GM21526 (cell line): ENCODE results near the gene SORCS1.

Experiments used
- ATAC-seq: cut with Tn5 transposase; IDR thresholded peaks from one replicate; pipeline ENCODE4 v1.9.1; 2021; ENCODE audit warnings: moderate library complexity; ENCODE audit not compliant: unreplicated experiment, low FRiP score

SORCS1 gene

DNA sequence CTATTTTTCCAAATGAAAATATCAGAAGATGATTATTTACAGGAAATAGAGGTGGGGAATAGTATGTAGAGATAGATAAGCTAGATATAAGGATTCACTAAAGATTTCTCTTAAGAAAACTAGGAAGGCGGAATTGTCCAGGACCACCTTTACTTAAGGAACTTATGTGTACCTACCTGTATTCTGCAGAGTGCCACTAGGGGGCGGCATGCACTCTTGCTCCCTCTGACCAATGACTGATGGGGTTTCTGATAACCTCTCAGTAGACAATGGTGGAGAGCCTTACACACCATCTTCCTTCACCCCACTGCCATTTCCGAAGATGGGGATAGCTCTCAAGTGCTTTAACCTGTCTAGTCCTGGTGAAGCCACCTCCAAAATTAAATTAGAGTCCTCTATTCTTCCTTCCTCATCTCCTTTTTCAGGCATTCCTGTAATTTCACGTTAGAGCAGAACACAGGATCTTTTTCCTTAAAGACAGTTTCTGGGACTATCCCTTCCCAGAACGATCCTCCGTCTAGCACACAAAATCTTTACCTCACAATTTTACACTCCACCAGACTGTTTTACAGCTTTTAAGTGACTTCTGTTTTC is 453.1 kb downstream of the SORCS1 start:
- peak; percentile 87 for ATAC-seq

DNA sequence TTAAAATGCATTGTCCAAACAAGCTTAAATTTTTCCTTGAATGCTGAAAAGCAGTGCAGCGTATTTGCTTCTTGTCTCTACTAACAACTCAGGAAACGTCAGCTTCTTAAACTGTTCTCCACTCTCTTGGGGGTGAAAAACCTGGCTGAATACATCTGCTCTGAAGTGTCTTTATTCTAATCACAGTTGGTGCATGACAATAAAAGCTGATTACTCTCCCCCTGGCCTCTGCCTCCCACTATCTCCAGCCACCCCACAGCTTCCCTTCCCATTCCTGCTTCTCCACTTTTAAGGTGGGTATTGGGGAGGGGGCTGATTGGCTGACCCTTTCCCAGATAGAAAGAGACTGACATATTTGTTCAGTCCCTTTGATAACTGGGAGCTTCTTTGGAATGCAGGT is 456.0 kb downstream of the SORCS1 start:
- no peak for ATAC-seq

DNA sequence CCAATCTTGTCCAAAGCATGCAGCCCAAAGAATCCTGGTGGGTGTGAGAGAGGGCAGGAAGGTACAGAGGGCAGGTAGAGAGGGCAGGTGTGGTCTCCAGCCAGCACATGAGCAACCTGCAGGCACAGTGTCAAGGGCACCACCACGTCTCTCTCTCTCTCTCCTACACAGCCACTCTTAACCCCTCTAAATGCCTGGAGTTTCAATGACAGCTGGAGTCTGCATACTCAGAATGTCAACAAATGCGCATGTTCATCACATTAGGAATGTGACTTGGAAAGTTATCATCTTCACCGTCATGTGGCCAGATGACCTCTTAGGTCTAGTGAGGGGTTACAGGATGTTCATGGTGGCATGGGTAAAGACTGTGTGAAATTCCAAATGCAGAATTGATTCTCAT is 456.8 kb downstream of the SORCS1 start:
- ATAC-seq = no peak

DNA sequence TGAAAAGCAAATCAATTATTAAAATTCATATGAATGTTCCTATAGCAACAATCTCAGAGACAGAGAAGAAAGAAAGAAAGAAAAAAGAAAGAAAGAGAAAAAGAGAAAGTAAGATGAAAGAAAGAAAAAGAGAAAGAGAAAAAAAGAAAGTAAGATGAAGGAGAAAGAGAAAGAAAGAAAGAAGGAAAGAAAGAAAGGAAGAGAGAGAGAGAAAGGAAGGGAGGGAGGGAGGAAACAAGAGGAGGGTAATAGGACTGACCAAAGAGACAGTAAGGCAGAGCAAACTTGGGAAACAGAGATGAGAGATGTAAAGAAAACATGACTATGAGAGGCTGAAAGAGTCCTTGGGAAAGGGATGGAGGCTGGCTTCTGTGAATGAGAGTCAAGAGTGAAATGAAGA is 458.4 kb downstream of the SORCS1 start:
- ATAC-seq = no peak

DNA sequence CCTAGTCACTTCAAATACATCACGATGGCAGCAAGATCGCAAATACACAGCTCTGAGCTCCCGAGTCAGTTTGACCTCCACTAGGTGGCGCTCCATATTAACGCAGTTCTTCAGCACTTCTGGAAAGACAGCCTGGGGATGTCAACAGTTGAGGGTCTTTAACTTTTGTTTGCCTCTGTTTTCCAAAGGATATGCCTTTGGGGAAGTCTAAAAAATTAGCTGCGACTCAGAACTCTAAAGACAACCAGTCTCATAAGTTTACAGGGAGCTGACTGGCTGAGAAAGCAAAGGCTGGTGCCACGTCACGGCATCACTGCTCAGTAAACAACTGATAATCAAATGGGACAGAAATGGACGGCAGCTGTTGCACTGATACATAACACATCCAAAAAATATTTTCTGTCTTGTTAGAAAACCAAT is 458.8 kb downstream of the SORCS1 start:
- ATAC-seq = peak; percentile 62

DNA sequence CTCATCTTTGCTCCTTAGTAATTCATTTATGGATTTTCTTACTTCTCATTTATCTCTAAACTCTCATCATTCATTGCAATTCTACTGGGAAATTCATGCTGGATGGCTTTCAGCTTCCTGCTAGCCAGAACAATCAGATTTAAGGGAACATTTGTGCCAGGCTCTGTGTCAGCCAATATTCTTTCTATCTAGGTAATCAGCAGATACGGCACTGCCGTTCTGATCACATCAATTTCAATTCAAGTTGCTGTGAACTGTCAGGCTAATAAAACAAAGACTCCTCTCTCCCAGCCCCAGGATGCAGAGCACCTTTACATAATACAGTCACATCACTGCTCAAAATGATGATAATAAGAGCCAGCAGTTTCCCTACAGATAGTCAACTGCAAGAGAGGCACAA is 468.3 kb downstream of the SORCS1 start:
- no peak for ATAC-seq

DNA sequence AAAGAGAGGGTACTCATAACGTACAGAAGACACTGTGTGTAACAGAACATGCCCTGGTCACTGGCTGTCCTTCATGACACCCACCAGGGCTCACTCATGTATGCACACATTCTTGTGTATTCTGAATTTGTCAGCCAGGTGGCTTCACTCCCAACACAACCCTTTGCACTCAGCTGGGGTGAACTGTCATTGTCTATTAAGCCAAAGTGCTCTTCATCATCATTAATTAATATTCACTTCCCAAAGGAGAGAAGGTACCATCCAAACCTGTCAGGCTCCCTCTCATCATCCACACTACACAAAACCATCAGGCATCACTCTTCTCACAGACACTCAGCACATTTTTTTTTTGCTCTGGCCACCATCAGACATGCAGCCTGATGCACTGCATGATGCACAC is 469.8 kb downstream of the SORCS1 start:
- ATAC-seq = no peak

DNA sequence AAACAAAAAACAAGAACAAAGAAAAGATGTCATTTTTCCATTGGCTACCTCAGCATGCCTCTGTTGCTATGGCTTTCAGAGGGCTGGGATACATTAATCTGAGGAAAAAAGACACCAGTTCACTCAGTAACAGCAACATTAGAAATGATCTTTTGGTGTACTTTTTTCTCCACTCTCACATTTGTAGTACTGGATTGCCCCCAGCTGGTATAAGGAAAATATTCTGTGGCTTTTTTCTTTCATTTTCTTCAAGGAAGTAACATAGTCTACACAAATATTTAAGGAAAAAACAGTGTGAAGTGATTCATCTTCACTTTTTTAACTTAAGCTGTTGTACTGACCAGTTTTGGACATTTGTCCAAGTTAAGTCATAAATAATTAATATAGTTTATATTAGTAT is 482.3 kb downstream of the SORCS1 start:
- ATAC-seq = no peak

DNA sequence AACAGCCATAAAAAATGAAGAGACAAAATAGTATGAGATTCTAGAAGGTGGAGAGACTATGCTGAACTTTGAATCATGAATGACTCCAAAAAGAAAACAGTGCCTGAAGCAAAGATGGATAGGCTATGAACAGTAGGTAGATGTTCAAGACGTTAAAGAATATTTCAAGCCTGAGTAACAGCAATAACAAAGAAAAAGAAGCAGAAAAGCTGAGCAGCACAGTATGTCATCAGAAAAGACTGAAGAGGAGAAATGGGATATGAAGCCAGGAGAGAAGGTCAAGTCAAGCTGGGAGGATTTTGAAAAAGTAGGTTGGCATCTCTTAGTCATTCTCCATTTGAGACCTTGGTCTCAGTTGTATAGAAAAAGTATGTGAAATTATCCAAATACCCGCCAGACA is 484.4 kb downstream of the SORCS1 start:
- ATAC-seq = no peak

DNA sequence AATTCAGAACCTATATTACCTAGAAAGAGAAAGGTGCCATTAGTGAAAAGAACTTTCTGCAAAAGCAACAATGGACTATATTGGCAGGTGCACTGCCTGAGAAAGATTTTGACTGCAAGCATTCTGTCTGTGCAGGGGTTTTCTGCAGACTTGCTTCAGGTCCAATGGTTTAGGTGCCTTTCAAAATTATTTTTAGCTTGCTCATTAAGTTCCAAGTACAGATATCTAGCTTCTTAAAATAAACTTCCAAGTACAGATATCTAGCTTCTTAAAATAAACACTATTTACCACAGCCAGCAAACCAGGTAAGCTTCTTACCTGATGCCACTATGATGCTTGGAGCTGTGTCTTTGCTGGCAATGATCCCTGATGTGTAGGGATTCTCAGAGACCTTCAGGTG is 485.2 kb downstream of the SORCS1 start:
- ATAC-seq = no peak

DNA sequence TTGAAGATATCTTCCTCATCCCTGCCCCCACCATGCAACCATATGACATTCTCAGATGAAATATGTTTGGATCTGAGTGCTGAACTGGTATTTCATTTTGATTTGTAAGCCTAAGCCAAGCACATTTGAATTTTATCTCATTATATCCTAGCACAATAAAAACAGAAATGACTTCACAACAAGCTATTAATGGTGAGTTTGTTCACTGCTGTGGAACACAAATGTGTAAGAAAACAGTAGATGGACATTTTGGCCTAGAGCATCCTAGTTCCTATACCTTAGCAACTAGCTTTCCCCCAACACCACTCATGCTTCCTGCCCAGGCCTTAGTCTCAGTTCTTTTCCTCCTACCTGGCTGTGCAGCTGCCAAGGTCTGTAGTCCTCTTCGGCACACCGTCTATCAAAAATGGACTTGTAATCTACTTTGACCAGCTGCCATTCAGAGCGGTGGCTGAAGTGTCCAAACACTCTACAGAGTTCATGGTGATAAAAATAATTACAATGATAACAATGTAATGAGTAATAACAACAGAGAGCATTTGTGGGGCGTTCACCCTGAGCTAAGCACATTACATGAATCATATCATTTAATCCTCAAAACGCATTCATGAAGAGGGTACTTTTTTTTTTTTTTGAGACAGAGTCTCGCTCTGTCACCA is 491.9 kb downstream of the SORCS1 start:
- no peak for ATAC-seq

DNA sequence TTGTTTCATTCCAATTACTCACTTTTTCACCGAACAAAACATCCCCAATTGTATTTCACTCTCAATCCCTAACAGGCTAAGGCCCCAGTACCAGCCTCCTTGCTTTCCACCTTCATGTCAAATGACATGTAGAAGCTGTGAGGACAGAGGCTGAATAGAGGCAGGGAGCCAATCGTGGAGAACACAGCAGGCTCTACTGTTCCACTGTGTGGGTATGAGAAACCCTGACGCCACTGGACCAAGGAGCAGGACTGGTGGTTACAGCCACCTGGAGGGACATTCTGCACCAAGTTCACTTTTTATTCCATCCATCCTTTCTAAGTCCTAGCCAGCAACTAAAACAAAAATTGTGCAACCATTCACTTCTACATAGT is 502.8 kb downstream of the SORCS1 start:
- ATAC-seq = no peak

DNA sequence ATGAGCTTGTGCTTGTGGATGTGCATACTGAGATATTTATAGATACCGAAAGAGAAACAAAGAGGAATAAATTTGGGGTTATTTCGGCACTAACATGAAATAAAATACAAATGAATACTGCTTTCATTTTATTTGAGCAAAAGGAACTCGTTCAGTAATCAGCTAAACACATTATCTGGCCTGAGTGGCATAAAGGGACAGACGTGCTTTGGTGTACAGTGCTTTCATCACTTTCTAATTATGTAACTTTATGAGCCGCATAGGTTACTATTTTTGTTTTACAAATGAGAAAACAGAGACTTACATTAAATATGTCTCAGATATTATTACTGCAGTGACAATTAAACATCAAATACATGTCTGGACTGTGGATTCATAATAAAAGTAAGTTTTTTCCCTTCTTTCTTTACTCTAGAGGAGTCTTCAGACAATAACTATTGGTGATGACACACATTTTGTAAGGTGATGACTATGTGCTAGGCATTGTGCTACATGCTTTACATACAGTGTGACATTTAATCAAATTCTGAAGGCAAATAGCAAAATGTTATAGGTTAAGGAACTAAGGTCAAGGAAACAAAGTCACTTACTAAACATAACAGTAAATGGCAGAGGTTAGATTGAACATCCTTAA is 503.3 kb downstream of the SORCS1 start:
- no peak for ATAC-seq

DNA sequence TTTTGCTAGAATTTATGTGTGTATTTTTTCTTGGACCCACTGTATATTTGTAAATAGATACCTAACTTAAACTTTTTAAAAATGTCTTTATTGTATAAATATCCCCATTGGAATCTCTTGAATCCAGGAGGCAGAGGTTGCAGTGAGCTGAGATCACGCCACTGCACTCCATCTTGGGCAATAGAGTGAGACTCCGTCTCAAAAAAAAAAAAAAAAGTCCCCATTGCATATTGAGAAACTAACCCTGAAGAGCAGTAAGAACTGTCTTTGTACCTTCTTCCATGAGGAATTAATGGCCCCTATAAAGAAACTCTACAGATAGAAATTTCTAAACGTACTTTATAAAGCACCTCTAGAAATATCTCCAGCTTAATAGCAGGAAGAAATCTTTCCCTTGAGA is 504.0 kb downstream of the SORCS1 start:
- no peak for ATAC-seq

DNA sequence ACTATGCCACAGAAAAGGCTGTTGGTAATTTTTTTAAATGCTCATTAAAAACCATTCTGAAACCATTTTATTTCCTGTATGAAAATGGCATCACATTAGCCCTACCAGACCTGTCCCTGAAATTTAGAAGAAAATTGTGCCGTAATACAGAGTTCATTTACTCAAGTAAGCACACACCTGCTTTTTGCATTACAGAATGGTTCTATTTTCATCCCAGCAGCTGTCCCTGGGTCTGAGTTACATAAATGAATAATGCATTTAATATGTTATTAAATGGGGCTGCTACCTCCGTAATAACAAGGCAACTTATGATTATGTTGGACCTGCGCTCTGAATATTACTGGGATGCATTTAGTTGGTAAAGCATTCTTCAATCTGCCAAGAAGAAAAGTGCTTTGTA is 508.9 kb downstream of the SORCS1 start:
- ATAC-seq = no peak

DNA sequence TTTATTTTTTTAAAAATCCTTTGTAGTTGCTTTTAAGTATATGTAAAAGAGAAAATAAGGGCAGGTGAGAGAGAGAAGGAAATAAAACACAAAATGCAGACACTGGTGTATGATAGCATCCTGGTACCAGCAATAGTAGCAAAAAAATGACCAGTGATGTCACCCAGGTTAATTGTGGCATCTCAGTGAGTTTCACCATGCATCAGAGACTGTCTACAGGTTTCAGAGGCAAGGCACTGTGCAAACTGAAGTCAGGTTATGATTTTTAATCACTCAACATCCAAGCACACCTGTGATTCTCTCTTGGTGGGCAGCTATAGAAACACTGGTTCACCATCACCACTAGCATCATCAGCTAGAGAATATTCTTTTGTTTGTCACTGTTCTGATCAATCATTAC is 509.3 kb downstream of the SORCS1 start:
- ATAC-seq = no peak

DNA sequence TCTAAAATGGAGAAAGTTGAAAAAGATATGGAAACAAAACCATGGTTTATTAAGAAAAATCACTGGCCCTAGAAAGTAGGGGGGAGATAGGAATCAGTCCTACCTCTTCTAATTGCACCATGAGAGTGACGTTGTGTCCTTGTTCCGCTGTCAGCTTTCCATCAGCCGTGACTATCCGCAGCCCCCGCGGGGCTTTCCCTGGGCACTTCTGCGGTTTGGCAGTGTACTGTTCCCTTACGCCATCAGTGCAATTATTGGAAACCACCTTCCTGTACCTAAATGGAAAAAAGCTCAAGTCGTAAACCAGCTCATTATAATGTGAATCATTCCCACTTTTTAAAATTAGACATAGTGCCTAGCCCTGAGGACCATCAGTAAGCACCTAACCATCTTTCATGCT is 512.2 kb downstream of the SORCS1 start:
- ATAC-seq = no peak

DNA sequence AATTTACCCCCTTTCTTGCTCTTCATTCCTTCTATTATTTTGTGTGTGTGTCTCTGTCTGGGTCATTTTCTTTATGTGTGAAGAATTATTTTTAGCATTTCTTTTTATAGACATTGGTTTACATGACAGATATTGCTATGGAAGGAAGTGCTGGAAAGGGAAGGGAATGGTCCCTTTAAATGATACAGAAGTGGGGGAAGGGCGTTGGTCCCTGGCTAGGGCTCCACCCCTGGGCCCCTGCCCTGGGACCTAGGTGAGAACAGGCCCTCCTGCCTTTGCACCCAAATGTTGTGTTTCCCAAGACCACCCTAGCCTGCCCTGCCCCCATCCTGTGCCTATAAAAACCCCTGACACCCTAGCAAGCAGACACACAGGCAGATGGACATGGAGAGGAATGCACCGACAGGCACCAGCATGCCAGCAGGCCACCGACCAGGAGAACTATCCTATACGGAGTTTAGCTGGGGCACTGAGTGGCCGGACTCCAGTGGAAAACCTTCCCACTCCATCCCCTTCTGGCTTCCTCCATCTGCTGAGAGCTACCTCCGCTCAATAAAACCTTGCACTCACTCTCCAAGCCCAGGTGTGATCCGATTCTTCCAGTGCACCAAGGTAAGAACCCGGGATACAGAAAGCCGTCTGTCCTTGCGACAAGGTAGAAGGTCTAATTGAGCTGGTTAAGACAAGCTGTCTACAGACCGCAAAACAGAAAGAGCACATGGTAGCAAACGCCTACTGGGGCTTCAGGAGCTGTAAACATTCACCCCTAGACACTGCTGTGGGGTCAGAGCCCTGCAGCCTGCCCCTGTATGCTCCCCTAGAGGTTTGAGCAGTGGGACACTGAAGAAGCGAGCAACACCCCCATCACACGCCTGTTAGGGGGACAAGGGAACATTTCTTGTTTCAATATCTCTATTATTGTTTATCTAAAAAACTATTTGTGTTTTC is 515.7 kb downstream of the SORCS1 start:
- ATAC-seq = no peak

DNA sequence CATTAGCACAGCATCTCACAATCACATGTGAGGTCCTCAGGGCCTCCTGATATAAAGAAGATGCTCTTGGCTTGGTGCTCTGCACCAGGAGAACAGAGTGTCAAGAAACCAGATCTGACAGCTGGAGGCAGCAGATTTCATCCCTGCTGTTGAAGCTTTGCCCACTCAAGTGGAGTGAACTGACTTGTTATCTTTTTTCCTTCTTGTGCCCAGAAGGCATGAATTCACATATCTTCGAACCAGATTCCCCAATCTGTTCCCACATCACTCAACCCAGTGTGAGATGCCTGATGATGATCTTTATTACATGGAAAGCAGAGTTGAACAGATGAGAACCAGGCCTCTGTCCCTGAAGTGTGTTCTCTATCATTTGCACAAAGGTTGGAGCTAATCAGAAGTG is 521.0 kb downstream of the SORCS1 start:
- no peak for ATAC-seq

DNA sequence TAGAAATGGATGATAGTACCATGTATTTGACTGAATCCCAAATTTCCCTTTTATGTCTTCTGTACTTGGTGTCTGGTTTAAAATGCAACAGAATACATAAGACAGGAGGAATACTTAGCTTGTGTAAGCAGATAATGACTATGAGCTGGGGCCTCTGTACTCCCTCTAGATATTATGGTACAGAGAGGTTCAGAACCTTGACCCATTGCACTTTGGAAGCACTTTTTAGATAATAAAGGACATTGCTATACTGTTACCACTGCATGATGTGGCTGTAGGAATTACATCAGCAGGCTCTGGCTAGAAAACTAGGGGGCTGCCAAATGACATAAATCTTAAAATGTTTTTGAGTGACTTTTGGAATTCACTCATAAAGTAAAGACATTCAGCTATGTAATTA is 526.6 kb downstream of the SORCS1 start:
- ATAC-seq = no peak

DNA sequence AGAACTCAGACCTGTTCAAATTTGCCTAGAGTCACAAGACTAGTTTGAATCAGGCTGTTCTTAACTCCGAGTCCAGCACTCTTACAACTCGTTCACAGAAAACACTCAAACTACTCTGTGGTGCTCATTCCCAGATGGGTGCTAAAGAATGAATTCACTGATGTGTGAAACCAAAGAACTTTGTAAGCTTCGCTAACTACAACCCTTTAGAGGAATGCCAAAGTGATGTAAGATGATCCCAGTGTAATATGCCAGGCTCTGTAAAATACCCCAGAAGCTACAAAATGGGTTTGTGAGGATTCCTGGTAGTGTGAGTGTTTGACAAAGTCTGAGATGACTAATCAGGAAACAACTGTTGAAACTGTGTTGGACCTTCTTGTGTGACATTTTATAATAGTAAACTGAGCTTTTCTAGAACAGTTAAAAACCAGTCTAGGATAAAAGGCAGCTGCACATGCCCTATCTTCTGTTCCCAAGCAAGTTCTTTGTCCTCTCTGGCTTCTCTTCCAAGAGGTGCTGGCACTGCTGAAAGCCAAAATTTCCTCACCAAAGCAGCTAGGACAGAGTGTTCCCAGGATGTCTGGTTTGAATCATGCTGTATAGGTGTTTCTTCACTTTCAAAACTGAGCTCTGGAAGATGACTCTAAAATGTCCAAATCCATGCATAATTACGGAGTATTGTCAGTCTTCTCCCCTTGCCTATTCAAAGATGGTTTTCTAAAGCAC is 527.6 kb downstream of the SORCS1 start:
- ATAC-seq = no peak
